ENCODE measurements around the gene CCDC149. TPM values are rescaled to one million over a fixed set of nuclear protein-coding genes. Genes with fewer than 3 reads are reported as not detected.

The CCDC149 gene
- total RNA-seq, 1 experiment from 2014 or later, result 4.3 TPM

GRCh38 chr4:24794480-24794879 is 118.4 kb downstream of the CCDC149 start:
- H3K27me3 ChIP-seq (replicated peaks), result no peaks in the 10 kb centered on the region
- peak; percentile 7 to 44 for DNase-seq (ENCODE audit: low read depth in 1 of 2, low spot score in 2 of 2)
- no peaks in the 10 kb centered on the region for H3K36me3 ChIP-seq
- no peaks in the 10 kb centered on the region for H3K9me3 ChIP-seq (replicated peaks)
- H3K4me3 ChIP-seq, result no peak overlapping the region
- H3K27ac ChIP-seq, result no peak overlapping the region
- peaks cover 14% of the 10 kb centered on the region for H3K4me1 ChIP-seq (replicated peaks)

GRCh38 chr4:24794051-24794450 is 118.8 kb downstream of the CCDC149 start:
- Histone ChIP-seq H3K27me3 (replicated peaks) (no peaks in the 10 kb centered on the region), H3K27ac (no peak overlapping the region), H3K36me3 (no peaks in the 10 kb centered on the region), H3K9me3 (replicated peaks) (no peaks in the 10 kb centered on the region), H3K4me3 (no peak overlapping the region), H3K4me1 (replicated peaks) (peaks cover 14% of the 10 kb centered on the region)
- DNase-seq (ENCODE audit: low read depth in 1 of 2, low spot score in 2 of 2), result no peak

- DNase-seq (ENCODE audit: low read depth in 1 of 2, low spot score in 2 of 2), result no peak
- peaks cover 14% of the 10 kb centered on the region for H3K4me1 ChIP-seq (replicated peaks)
- no peaks in the 10 kb centered on the region for H3K27me3 ChIP-seq (replicated peaks)
- no peak overlapping the region for H3K27ac ChIP-seq
- no peaks in the 10 kb centered on the region for H3K36me3 ChIP-seq
- no peaks in the 10 kb centered on the region for H3K9me3 ChIP-seq (replicated peaks)
- no peak overlapping the region for H3K4me3 ChIP-seq
These were observed 119.4 kb downstream of the CCDC149 start for GRCh38 chr4:24793219-24794005.

- Histone ChIP-seq H3K27ac (no peak overlapping the region), H3K27me3 (replicated peaks) (no peaks in the 10 kb centered on the region), H3K4me1 (replicated peaks) (peaks cover 14% of the 10 kb centered on the region), H3K9me3 (replicated peaks) (no peaks in the 10 kb centered on the region), H3K4me3 (no peak overlapping the region), H3K36me3 (no peaks in the 10 kb centered on the region)
- no peak for DNase-seq (ENCODE audit: low read depth in 1 of 2, low spot score in 2 of 2)
These were observed 120.3 kb downstream of the CCDC149 start for GRCh38 chr4:24792552-24792951.

- no peak overlapping the region for H3K27ac ChIP-seq
- peaks cover 14% of the 10 kb centered on the region for H3K4me1 ChIP-seq (replicated peaks)
- no peak overlapping the region for H3K4me3 ChIP-seq
- H3K27me3 ChIP-seq (replicated peaks), result no peaks in the 10 kb centered on the region
- DNase-seq (ENCODE audit: low read depth in 1 of 2, low spot score in 2 of 2), result no peak
- no peaks in the 10 kb centered on the region for H3K9me3 ChIP-seq (replicated peaks)
- no peaks in the 10 kb centered on the region for H3K36me3 ChIP-seq
These were observed 121.8 kb downstream of the CCDC149 start for GRCh38 chr4:24791043-24791442.

GRCh38 chr4:24783506-24783905 is 129.3 kb downstream of the CCDC149 start:
- Histone ChIP-seq H3K4me3 (no peak overlapping the region), H3K27me3 (replicated peaks) (no peaks in the 10 kb centered on the region), H3K27ac (no peak overlapping the region), H3K9me3 (replicated peaks) (no peaks in the 10 kb centered on the region), H3K36me3 (no peaks in the 10 kb centered on the region), H3K4me1 (replicated peaks) (peaks cover 7% of the 10 kb centered on the region; the same call in 1 of the 2 replicates)
- no peak for DNase-seq (ENCODE audit: low read depth in 1 of 2, low spot score in 2 of 2)

- H3K27me3 ChIP-seq (replicated peaks), result no peaks in the 10 kb centered on the region
- H3K4me1 ChIP-seq (replicated peaks), result peaks cover 7% of the 10 kb centered on the region; the same call in 1 of the 2 replicates
- H3K27ac ChIP-seq, result no peak overlapping the region
- H3K9me3 ChIP-seq (replicated peaks), result no peaks in the 10 kb centered on the region
- no peak for DNase-seq (ENCODE audit: low read depth in 1 of 2, low spot score in 2 of 2)
- H3K36me3 ChIP-seq, result no peaks in the 10 kb centered on the region
- no peak overlapping the region for H3K4me3 ChIP-seq
These were observed 130.7 kb downstream of the CCDC149 start for GRCh38 chr4:24781999-24782745.

- Histone ChIP-seq H3K27me3 (replicated peaks) (no peaks in the 10 kb centered on the region), H3K4me1 (replicated peaks) (peaks cover 7% of the 10 kb centered on the region; the same call in 1 of the 2 replicates), H3K36me3 (no peaks in the 10 kb centered on the region), H3K27ac (no peak overlapping the region), H3K4me3 (no peak overlapping the region), H3K9me3 (replicated peaks) (no peaks in the 10 kb centered on the region)
- no peak for DNase-seq (ENCODE audit: low read depth in 1 of 2, low spot score in 2 of 2)
These were observed 131.8 kb downstream of the CCDC149 start for GRCh38 chr4:24780936-24781495.

GRCh38 chr4:24778464-24779225 is 134.2 kb downstream of the CCDC149 start:
- H3K27me3 ChIP-seq (replicated peaks), result no peaks in the 10 kb centered on the region
- H3K9me3 ChIP-seq (replicated peaks), result no peaks in the 10 kb centered on the region
- peaks cover 7% of the 10 kb centered on the region; the same call in 1 of the 2 replicates for H3K4me1 ChIP-seq (replicated peaks)
- no peak overlapping the region for H3K27ac ChIP-seq
- no peaks in the 10 kb centered on the region for H3K36me3 ChIP-seq
- no peak for DNase-seq (ENCODE audit: low read depth in 1 of 2, low spot score in 2 of 2)
- no peak overlapping the region for H3K4me3 ChIP-seq

- Histone ChIP-seq H3K9me3 (replicated peaks) (no peaks in the 10 kb centered on the region), H3K36me3 (no peaks in the 10 kb centered on the region), H3K27me3 (replicated peaks) (no peaks in the 10 kb centered on the region), H3K27ac (no peak overlapping the region), H3K4me3 (no peak overlapping the region), H3K4me1 (replicated peaks) (peaks cover 7% of the 10 kb centered on the region; the same call in 1 of the 2 replicates)
- DNase-seq (ENCODE audit: low read depth in 1 of 2, low spot score in 2 of 2), result no peak
These were observed 135.0 kb downstream of the CCDC149 start for GRCh38 chr4:24777536-24778463.

GRCh38 chr4:24775750-24776149 is 137.1 kb downstream of the CCDC149 start:
- Histone ChIP-seq H3K9me3 (replicated peaks) (no peaks in the 10 kb centered on the region), H3K4me1 (replicated peaks) (peaks cover 1% of the 10 kb centered on the region), H3K4me3 (no peak overlapping the region), H3K27me3 (replicated peaks) (no peaks in the 10 kb centered on the region), H3K27ac (no peak overlapping the region), H3K36me3 (no peaks in the 10 kb centered on the region)
- DNase-seq (ENCODE audit: low read depth in 1 of 2, low spot score in 2 of 2), result no peak

- no peaks in the 10 kb centered on the region for H3K9me3 ChIP-seq (replicated peaks)
- no peak overlapping the region for H3K27ac ChIP-seq
- no peak overlapping the region for H3K4me3 ChIP-seq
- no peaks in the 10 kb centered on the region for H3K36me3 ChIP-seq
- peaks cover 8% of the 10 kb centered on the region for H3K4me1 ChIP-seq (replicated peaks)
- no peaks in the 10 kb centered on the region for H3K27me3 ChIP-seq (replicated peaks)
- no peak for DNase-seq (ENCODE audit: low read depth in 1 of 2, low spot score in 2 of 2)
These were observed 137.7 kb downstream of the CCDC149 start for GRCh38 chr4:24775032-24775605.

Measured in SJSA1 (cell line).